Measurements from ENCODE around the gene SUN1. TPM values are rescaled to one million over a fixed set of nuclear protein-coding genes. Genes with fewer than 3 reads are reported as not detected.

SUN1 gene
- total and polyA plus RNA-seq, 2 donors (not counting 1 experiment from before 2014, with no cell fraction given): 198 to 254 TPM

DNA sequence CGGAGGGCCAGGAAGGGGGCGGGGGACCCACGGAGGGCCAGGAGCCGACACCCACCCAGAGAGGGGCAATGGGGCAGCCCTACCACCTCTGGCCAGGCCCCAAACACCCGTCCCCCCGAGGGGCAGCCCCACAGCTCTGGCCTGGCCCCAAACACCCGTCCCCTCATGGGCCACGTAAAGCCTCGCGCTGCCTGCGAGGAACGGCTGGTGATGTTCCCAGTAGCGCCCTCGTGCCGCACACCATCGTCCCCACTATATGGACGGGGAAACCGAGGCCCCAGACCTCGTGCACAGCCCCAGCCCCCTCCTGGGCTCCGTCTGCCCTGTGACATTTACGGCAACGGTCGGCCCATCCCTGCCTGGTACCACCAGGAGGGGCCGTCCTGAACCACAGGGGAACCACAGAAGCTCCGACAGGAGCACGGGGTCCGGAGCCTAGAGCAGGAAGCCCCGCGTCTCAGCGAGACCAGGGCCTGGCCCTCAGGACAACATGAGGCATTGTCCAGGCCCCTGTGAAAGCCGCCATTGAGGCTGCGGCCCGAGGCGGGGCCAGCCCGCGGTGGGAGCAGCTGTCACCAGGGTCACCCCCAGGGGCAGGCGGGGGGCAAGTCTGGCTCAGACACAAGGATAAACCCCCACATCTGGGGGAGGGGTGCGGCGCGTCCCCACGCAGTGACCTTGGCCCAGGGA lies 79.7 kb downstream of the SUN1 start:
- Histone ChIP-seq H3K27ac (ENCODE audit: low read length in 2 of 2) (no peak overlapping the region), H3K79me2 (ENCODE audit: control insufficient read depth, insufficient read depth, low read length) (no peaks in the 10 kb centered on the region), H3K9ac (ENCODE audit: low read length) (no peak overlapping the region), H2AFZ (ENCODE audit: insufficient read depth, low read depth, low read length, poor library complexity, severe bottlenecking) (no peak overlapping the region), H3K4me3 (ENCODE audit: control extremely low read depth in 1 of 5, extremely low read depth in 1 of 5, insufficient read depth in 1 of 5, low read depth in 2 of 5, low read length in 4 of 5) (no peak overlapping the region), H3K27me3 (replicated peaks in 1 of 4; ENCODE audit: control extremely low read depth in 1 of 4, control insufficient read depth in 3 of 4, insufficient read depth in 4 of 4, low read length in 3 of 4) (no peaks in the 10 kb centered on the region), H3K9me3 (ENCODE audit: control extremely low read depth in 1 of 3, control insufficient read depth in 2 of 3, insufficient read depth in 1 of 3, low read length in 2 of 3) (peaks cover 0 to 11% (median 0%) of the 10 kb centered on the region in 3 donors), H3K36me3 (replicated peaks in 1 of 2; ENCODE audit: control extremely low read depth in 1 of 2, control insufficient read depth in 1 of 2, extremely low read depth in 1 of 2, insufficient read depth in 2 of 2, low read length in 1 of 2) (no peaks in the 10 kb centered on the region), H4K20me1 (ENCODE audit: control insufficient read depth, insufficient read depth, low read length, poor library complexity, severe bottlenecking) (no peaks in the 10 kb centered on the region), H3K4me1 (ENCODE audit: control insufficient read depth in 2 of 2, insufficient read depth in 2 of 2, low read length in 2 of 2) (peaks cover 16 to 20% of the 10 kb centered on the region in 2 donors), H3K4me2 (replicated peaks; ENCODE audit: low read depth, low read length, poor library complexity, severe bottlenecking) (no peak overlapping the region)
- H3K9me3 Mint-ChIP-seq (ENCODE audit: insufficient read depth): no peaks in the 10 kb centered on the region
- DNase-seq (no peak), ATAC-seq (ENCODE audit: low read depth) (no peak)
- WGBS (ENCODE audit: insufficient coverage): 87% methylated on average over 41 of the region's 41 CpGs
- H3K4me3 Mint-ChIP-seq: no peak overlapping the region
- intact Hi-C loops (cut with micrococcal nuclease): loop anchor here (10.0 kb wide), 1 partner anchor 153 kb away; no protein-coding TSS in a partner anchor
- ChIA-PET POLR2A (no interaction called here), CTCF (no interaction called here)
- no peaks in the 10 kb centered on the region for H3K27me3 Mint-ChIP-seq
- H3K4me1 Mint-ChIP-seq: peaks cover 18% of the 10 kb centered on the region
- no peak overlapping the region for H3K27ac Mint-ChIP-seq
- no peak for TF ChIP-seq EZH2 (IDR thresholded peaks at IDR 0.05; ENCODE audit: borderline replicate concordance, insufficient read depth, low read depth, low read length, poor library complexity, severe bottlenecking)
- TF ChIP-seq CTCF (IDR thresholded peaks at IDR 0.05): no peak

- Histone ChIP-seq H3K9ac (ENCODE audit: low read length) (no peak overlapping the region), H3K4me1 (ENCODE audit: control insufficient read depth in 2 of 2, insufficient read depth in 2 of 2, low read length in 2 of 2) (peaks cover 16 to 20% of the 10 kb centered on the region in 2 donors), H3K27ac (ENCODE audit: low read length in 2 of 2) (no peak overlapping the region), H3K27me3 (replicated peaks in 1 of 4; ENCODE audit: control extremely low read depth in 1 of 4, control insufficient read depth in 3 of 4, insufficient read depth in 4 of 4, low read length in 3 of 4) (no peaks in the 10 kb centered on the region), H3K4me2 (replicated peaks; ENCODE audit: low read depth, low read length, poor library complexity, severe bottlenecking) (no peak overlapping the region), H3K36me3 (replicated peaks in 1 of 2; ENCODE audit: control extremely low read depth in 1 of 2, control insufficient read depth in 1 of 2, extremely low read depth in 1 of 2, insufficient read depth in 2 of 2, low read length in 1 of 2) (no peaks in the 10 kb centered on the region), H3K79me2 (ENCODE audit: control insufficient read depth, insufficient read depth, low read length) (no peaks in the 10 kb centered on the region), H3K9me3 (ENCODE audit: control extremely low read depth in 1 of 3, control insufficient read depth in 2 of 3, insufficient read depth in 1 of 3, low read length in 2 of 3) (peaks cover 0 to 6% (median 0%) of the 10 kb centered on the region in 3 donors), H2AFZ (ENCODE audit: insufficient read depth, low read depth, low read length, poor library complexity, severe bottlenecking) (no peak overlapping the region), H4K20me1 (ENCODE audit: control insufficient read depth, insufficient read depth, low read length, poor library complexity, severe bottlenecking) (no peaks in the 10 kb centered on the region), H3K4me3 (ENCODE audit: control extremely low read depth in 1 of 5, extremely low read depth in 1 of 5, insufficient read depth in 1 of 5, low read depth in 2 of 5, low read length in 4 of 5) (no peak overlapping the region)
- Mint-ChIP-seq H3K9me3 (ENCODE audit: insufficient read depth) (no peaks in the 10 kb centered on the region), H3K27ac (no peak overlapping the region), H3K4me3 (no peak overlapping the region), H3K4me1 (peaks cover 13% of the 10 kb centered on the region), H3K27me3 (no peaks in the 10 kb centered on the region)
- intact Hi-C loops (cut with micrococcal nuclease): loop anchor here (10.0 kb wide), 1 partner anchor 151 kb away; no protein-coding TSS in a partner anchor
- ChIA-PET CTCF (no interaction called here), POLR2A (no interaction called here)
- TF ChIP-seq CTCF (IDR thresholded peaks at IDR 0.05): no peak
- no peak for TF ChIP-seq EZH2 (IDR thresholded peaks at IDR 0.05; ENCODE audit: borderline replicate concordance, insufficient read depth, low read depth, low read length, poor library complexity, severe bottlenecking)
- ATAC-seq (ENCODE audit: low read depth) (no peak), DNase-seq (no peak)
- WGBS (ENCODE audit: insufficient coverage): 86% methylated on average over 25 of the region's 31 CpGs
These were observed 81.7 kb downstream of the SUN1 start for GRCh38 chr7:913736-914520.
